GM23338 (cell line): ENCODE data around the gene CD4. TPM values are rescaled to one million over a fixed set of nuclear protein-coding genes. Genes with fewer than 3 reads are reported as not detected.

Experiments
- ATAC-seq: fragments of 200-7000 bp; cut with Tn5 transposase; 3 replicates; pipeline ENCODE4 v1.9.1; 2020
- DNase-seq: peaks from one replicate; pipeline ENCODE4 v3.0.0-alpha.2; 2015; ENCODE audit warnings: low spot score
- H2AFZ ChIP-seq: fragments of 200-600 bp; sonication (generic); 2 replicates; pipeline ENCODE4 v1.8.0; 2016; ENCODE audit warnings: antibody characterized with exemption, mild to moderate bottlenecking, moderate library complexity
- H3F3A ChIP-seq: fragments of 200-600 bp; sonication (generic); replicated peaks from 2 replicates; pipeline ENCODE4 v1.8.0; 2017; ENCODE audit warnings: antibody characterized with exemption, mixed run types, low read depth
- H3K27ac ChIP-seq: fragments of 200-600 bp; sonication (generic); 2 replicates; pipeline ENCODE4 v1.6.1; 2016; ENCODE audit warnings: low read depth
- H3K27me3 ChIP-seq: fragments of 200-600 bp; sonication (generic); 2 replicates; pipeline ENCODE4 v1.8.0; 2016; ENCODE audit warnings: mild to moderate bottlenecking, mixed run types, moderate library complexity; ENCODE audit not compliant: insufficient read depth
- H3K36me3 ChIP-seq: fragments of 200-600 bp; sonication (generic); 2 replicates; pipeline ENCODE4 v1.8.0; 2016; ENCODE audit warnings: mild to moderate bottlenecking; ENCODE audit not compliant: insufficient read depth
- H3K4me1 ChIP-seq: fragments of 200-600 bp; sonication (generic); 2 replicates; pipeline ENCODE4 v1.8.0; 2016; ENCODE audit warnings: mild to moderate bottlenecking, moderate library complexity; ENCODE audit not compliant: insufficient read depth
- H3K4me2 ChIP-seq: fragments of 200-600 bp; sonication (generic); 2 replicates; pipeline ENCODE4 v1.7.1; 2017; ENCODE audit warnings: mixed run types
- H3K4me3 ChIP-seq: fragments of 200-600 bp; sonication (generic); 2 replicates; pipeline ENCODE4 v1.6.1; 2016; ENCODE audit warnings: mixed run types
- H3K79me2 ChIP-seq: fragments of 200-600 bp; sonication (generic); replicated peaks from 2 replicates; pipeline ENCODE4 v1.8.0; 2017; ENCODE audit warnings: mild to moderate bottlenecking; ENCODE audit not compliant: insufficient read depth
- H3K9me2 ChIP-seq: fragments of 200-600 bp; sonication (generic); 2 replicates; pipeline ENCODE4 v1.8.0; 2017; ENCODE audit not compliant: insufficient read depth
- H4K20me1 ChIP-seq: fragments of 200-600 bp; sonication (generic); replicated peaks from 2 replicates; pipeline ENCODE4 v1.8.0; 2017; ENCODE audit warnings: mild to moderate bottlenecking; ENCODE audit not compliant: insufficient read depth
- H3K27ac Mint-ChIP-seq: 2 replicates; pipeline ENCODE4 v1.8.0; 2020; ENCODE audit warnings: inconsistent platforms, mild to moderate bottlenecking, moderate library complexity, mixed read lengths
- H3K27me3 Mint-ChIP-seq: 3 replicates; pipeline ENCODE4 v1.8.0; 2022; ENCODE audit warnings: low read depth, mild to moderate bottlenecking, moderate library complexity, mixed read lengths, inconsistent platforms; ENCODE audit not compliant: insufficient read depth, poor library complexity
- H3K36me3 Mint-ChIP-seq: 3 replicates; pipeline ENCODE4 v1.8.0; 2021; ENCODE audit warnings: low read depth, mild to moderate bottlenecking, inconsistent platforms, moderate library complexity, mixed read lengths
- H3K4me1 Mint-ChIP-seq: 3 replicates; pipeline ENCODE4 v1.8.0; 2020; ENCODE audit warnings: mild to moderate bottlenecking, inconsistent platforms, mixed read lengths
- H3K4me3 Mint-ChIP-seq: 3 replicates; pipeline ENCODE4 v1.8.0; 2021; ENCODE audit warnings: moderate library complexity, mild to moderate bottlenecking, inconsistent platforms, mixed read lengths
- H3K9me3 Mint-ChIP-seq: 3 replicates; pipeline ENCODE4 v1.8.0; 2020; ENCODE audit warnings: moderate library complexity, mild to moderate bottlenecking, inconsistent platforms, mixed read lengths
- CTCF ChIP-seq, 2 experiments: fragments of 200-600 bp in 1 of 2; sonication (generic) in 1 of 2; conservative IDR thresholded peaks; 2 replicates each; pipeline versions ENCODE4 v1.5.1 to v1.6.1; 2016 to 2017; ENCODE audit warnings: antibody characterized with exemption in 2 of 2, low read depth in 2 of 2, mild to moderate bottlenecking in 2 of 2, moderate library complexity in 1 of 2
- ZNF114 ChIP-seq: fragments of 250-450 bp; sonication (Bioruptor Pico); IDR thresholded peaks from 2 replicates; pipeline ENCODE4 v1.5.0; 2020; ENCODE audit warnings: mild to moderate bottlenecking, moderate library complexity
- ZNF331 ChIP-seq: fragments of 250-450 bp; sonication (Bioruptor Pico); IDR thresholded peaks from 2 replicates; pipeline ENCODE4 v1.5.0; 2020; ENCODE audit warnings: low read depth, mild to moderate bottlenecking, moderate library complexity
- ZNF462 ChIP-seq: fragments of 250-450 bp; sonication (Bioruptor Pico); IDR thresholded peaks from 2 replicates; pipeline ENCODE4 v1.5.0; 2020; ENCODE audit warnings: mild to moderate bottlenecking, moderate library complexity
- polyA plus RNA-seq: library from polyadenylated mRNA; unstranded; fragments of >200 nt; fragmentation: Nextera tagmentation; extraction: Ambion mirVana; gene quantifications from 2 replicates; pipeline ENCODE4 v1.2.1, GENCODE V29; 2016
- total RNA-seq: library from RNA; depleted of rRNA; stranded (reverse); fragments of >200 nt; shearing (Covaris generic); gene quantifications from 2 replicates; pipeline ENCODE4 v1.2.3, GENCODE V29; 2014

Gene CD4
- total and polyA plus RNA-seq, 2 experiments from 2014 or later, result 1.5 to 2.0 TPM

- TF ChIP-seq ZNF462 (CRISPR knock-in tag) (no peak), CTCF (conservative IDR thresholded peaks at IDR 0.05; ENCODE audit: low read depth in 2 of 2) (no peak), ZNF331 (CRISPR knock-in tag) (no peak)
Observed at GRCh38 chr12:6840330-6840729, 51.0 kb downstream of the CD4 start (continued).

GRCh38 chr12:6840761-6841515, 51.6 kb downstream of the CD4 start, which contains the start of gene GNB3:
Gene GNB3, plus strand, starts transcription at chr12:6840925. Its CDS starts 363 bp downstream, at chr12:6841288.
- Histone ChIP-seq H3F3A (peaks cover 2% of the 10 kb centered on the region; the same call in 1 of the 2 replicates), H3K27ac (no peak within 1 kb of the TSS), H3K79me2 (no peaks in the 10 kb centered on the region), H3K4me1 (peaks cover 5% of the 10 kb centered on the region; the same call in 1 of the 2 replicates), H3K36me3 (peaks cover 13% of the 10 kb centered on the region), H3K4me3 (no peak within 1 kb of the TSS), H3K4me2 (no peak within 1 kb of the TSS), H3K9me2 (no peaks in the 10 kb centered on the region), H4K20me1 (no peaks in the 10 kb centered on the region; the same call in 1 of the 2 replicates), H3K27me3 (no peaks in the 10 kb centered on the region), H2AFZ (no peak within 1 kb of the TSS)
- no peaks in the 10 kb centered on the region for H3K9me3 Mint-ChIP-seq
- no peak for TF ChIP-seq ZNF114 (CRISPR knock-in tag)
- DNase-seq, result no peak
- H3K4me3 Mint-ChIP-seq, result peak within 1 kb of the TSS; percentile 12; the same call in 1 of the 3 replicates
- H3K36me3 Mint-ChIP-seq, result peaks cover 67% of the 10 kb centered on the region
- H3K27ac Mint-ChIP-seq, result no peak within 1 kb of the TSS
- ATAC-seq, result no peak
- peaks cover 18% of the 10 kb centered on the region for H3K4me1 Mint-ChIP-seq
- peaks cover 22% of the 10 kb centered on the region for H3K27me3 Mint-ChIP-seq
